UCSD-AML1 (cell line): ENCODE results near the gene PHLDB2.

ENCODE experiments used
- DNase-seq: peaks from one replicate; lab custom pipeline; 2025; ENCODE audit not compliant: unreplicated experiment; lab: John Stamatoyannopoulos, UW

PHLDB2 gene

DNA sequence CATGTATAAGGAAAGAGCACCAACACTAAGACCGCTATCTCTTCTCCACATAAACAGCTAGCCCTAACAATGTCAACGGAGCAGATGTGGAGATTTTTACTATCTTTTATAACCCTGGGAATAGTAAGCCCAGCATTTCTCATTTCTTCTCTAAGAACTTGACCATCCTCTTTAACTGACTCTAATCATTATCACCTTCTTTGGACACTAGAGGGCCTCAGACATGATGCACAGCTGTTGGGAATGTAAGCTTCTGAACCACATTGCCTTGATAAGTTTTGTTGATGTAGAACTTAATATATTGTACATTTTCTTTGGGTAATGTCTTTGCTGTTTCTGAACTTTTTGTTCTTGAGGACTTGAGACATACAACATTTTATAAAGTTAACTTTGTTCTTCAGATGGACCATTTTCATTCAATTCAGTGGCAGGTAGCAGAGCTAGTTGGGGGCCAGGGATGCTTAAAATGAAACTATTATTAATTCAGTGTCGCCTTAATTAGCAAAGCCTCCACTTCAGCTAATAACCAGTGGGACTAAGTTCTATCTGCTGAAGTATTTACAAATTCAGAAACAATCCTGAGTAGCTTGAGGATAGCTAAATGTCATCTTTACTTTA, 130.1 kb downstream of the PHLDB2 start:
- DNase-seq, result no peak

DNA sequence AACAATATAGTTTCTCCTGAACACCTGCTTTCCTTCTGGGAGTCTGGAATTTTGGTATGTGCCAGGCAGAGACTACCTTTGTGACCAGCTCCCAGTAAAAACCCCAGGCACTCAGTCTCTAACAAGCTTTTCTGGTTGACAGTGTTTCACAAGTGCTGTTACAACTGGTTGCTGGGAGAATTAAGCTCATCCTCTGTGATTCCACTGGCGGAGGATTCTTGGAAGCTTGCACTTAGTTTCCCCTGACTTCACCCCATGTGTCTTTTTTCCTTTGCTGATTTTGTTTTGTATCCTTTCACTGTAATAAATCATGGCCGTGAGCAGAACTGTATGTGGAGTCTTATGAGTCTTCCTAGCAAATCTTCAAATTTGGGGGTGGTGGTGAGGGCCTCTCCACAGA, 134.0 kb downstream of the PHLDB2 start:
- DNase-seq, result no peak

DNA sequence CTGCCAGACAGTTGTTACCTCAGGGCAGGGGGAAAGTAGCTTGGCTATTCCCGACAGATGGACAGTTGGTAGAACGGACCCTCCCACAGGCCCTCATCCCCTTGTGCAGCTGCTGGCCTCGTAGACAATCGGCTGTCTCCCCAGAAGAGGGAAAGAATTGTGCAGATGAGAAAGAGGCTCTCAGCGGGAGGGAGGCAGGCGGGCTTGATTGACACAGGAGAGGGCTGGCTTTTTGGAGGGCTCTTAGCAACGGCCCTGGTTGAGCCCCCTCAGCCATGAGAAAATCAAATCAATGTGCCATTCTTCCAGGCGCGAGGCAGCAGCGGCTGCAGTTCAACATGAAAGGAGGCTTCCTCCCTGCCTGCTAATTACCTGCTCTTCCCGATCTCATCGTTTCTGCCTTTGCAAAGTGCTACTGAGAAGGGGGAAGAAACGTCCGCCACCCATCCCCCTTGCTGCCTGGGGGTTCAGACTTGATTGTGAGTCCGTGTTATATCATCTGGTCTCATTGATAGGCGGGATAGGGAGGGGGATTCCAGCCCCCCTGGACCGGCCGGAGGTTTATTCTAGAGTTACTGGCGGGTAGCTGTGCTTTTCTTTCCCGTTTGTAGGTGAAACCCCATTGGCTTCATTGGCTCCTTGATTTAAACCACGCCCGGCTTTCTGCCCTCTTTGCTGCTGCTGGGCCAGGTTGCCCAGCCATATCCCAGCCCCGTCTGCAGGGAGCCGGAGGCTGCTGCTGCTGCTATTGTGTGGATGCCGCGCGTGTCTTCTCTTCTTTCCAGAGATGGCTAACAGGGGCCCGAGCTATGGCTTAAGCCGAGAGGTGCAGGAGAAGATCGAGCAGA, 139.8 kb downstream of the PHLDB2 start, which contains the start of gene TAGLN3:
TAGLN3 (plus strand) TSS at position 287 of the 848 bp plus-strand sequence; CDS start at position 788, 501 bp downstream.
- DNase-seq, result no peak

DNA sequence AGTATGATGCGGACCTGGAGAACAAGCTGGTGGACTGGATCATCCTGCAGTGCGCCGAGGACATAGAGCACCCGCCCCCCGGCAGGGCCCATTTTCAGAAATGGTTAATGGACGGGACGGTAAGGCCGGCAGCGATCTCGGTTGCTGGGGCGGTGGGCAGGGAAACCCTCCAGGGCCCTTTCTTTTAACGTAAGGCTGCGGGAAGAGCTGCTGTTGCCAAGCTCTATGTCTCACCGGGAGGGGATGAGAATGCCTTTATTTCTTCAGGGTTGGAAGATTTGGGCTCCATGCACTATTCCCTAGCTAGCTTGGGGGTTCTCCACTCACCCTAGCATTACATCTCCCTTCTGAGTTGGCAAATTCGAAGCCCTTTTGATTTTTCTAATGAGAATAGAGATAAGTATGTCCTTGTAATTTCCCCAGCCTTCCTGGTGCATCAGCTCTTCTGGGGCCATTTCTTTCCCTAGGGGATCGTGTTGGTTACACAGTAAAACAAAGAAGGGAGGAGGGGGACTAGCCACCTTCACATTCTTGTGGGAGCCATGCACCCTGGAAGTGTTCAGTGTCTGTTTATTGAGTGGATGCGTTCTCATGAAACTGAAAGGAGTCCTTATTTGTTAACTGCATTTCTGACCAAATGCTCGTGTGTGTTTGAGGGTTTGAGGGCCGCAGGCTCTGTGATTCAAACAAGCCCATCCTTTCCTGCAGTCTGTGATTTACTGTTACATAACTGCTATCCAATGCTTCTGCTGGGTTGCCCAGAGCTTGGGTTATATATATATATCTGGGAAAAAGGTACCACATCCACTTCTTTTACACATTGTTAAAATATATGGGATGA, 140.6 kb downstream of the PHLDB2 start:
- DNase-seq, result no peak

DNA sequence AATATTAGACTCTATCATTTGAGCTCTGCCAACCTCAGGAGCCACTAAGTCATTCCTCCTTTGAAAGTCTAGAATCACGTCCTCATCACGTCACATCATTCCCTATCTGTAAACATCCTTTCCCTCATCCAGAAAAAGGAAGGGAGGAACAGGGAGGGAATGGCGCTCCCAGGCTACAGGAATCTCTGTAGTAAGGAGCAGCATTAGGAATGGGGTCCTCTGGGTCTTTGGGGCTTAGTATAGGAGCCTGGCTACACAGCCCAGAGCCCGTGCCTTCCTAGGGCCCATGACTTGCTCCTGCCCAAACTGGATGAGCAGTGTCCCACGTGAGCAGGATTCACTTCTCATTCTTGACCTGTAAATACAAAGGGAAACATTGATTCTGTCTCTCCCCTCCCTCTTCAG, 141.3 kb downstream of the PHLDB2 start:
- no peak for DNase-seq

DNA sequence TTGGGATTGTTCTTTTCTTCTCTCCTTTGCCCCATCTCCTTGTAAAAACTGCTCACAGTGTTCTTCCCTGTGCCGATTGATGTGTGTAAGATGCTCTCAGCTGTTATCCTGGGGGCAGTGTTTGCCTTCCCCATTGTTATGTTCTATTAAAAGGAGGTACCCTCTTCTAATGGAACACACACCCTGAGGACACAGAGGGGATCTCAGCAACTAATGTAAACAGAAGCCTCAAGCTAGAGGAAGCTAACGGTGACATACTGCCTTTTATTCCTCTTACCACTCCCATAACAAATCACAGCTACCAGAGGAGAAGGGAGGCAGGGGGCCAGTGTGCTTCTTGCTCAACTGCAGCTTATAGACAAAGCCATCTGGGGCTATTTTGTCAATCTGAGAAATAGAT, 141.9 kb downstream of the PHLDB2 start:
- DNase-seq, result no peak

DNA sequence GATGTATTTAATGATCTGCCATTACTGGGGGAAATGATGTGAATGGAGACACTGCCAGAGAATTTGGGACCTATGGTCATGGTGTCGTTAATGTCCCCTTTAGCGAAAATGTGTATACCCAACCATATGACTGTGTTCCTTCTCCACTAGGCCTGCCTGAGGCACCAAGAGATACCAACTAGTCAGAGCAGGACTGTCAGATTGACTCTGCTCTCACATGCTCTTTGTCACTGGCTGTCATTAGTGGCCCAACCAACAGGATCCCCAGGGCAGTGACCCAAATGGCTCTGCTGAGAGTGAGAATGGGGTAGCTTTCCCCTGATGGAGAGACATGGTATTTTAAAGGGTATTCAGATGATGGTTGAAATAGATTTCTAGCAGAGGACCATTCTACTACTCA, 142.5 kb downstream of the PHLDB2 start:
- no peak for DNase-seq

DNA sequence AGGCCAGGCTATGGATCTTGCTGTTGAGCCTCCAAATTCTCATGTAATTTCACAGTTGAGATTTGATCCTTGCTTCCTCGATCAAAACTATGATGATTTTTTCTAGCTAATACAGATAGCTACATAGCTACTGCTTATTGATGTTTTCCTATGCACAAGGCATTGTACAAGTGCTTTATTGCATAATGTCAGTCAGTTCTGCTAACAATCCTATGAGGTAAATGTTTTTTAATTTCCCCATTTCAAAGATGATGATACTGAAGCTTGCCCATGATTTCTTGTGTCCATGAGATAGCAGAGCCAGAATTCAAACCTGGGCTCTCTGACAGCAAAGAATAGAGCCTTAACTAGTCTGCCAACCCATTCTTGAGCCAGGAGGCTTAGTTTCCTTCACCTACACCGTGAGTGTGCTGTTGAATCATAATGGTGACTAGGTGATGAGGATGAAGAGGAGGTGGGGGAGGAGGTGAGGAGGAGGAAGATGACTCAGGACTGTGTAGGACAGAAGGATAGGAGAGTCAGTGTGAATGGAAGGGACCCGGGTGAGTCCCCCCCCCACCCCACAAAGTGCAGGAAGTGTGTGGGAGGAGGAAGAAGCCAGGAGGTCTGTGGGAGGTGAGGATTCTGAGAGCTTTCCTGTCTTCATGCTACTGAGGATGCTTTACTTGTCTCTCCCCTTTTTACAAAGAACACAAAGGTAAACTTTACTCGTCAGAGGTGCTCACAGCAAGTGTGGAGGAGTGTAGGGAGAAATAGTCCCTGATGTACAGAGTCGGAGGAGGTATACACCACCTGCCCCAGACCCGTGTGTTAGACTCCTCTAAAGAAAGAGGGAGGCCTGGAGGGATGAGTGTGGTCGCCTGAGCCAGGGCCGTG, 143.3 kb downstream of the PHLDB2 start:
- no peak for DNase-seq

DNA sequence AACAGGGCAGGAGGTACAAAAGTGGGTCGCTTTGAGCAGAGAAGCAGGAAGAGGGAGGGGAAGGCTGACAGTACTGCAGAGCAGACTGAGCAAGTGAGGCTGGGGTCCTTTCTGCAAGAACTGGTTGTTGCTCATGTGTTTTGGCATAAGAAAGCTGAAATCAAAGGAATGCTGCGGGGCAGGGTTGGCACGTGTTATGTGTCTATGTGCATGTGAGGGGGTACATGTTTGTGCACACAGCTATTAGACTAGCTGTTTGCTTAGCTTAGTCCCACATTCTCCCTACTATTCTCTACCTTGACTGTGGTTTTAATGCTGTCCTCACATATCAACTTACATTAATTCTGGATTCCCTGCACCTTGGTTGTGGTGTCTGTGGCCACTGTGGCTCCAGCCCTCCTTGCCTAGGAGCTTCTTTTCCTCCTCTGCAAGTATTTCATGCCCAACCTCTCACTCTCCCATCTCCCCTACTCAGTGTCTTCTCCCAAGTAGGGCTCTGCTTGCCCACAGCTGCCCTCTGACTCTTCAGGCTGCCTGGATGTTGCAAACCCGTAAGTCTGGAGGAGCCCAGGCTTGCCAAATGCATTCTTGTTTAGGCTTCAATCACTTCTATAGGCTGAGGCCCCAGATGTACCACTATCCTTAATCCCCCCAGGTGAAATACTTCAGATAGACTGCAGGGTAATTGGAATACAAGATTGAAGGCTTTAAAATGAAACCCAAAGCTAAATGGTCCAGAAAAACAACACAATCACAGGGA, 144.4 kb downstream of the PHLDB2 start:
- DNase-seq, result no peak

DNA sequence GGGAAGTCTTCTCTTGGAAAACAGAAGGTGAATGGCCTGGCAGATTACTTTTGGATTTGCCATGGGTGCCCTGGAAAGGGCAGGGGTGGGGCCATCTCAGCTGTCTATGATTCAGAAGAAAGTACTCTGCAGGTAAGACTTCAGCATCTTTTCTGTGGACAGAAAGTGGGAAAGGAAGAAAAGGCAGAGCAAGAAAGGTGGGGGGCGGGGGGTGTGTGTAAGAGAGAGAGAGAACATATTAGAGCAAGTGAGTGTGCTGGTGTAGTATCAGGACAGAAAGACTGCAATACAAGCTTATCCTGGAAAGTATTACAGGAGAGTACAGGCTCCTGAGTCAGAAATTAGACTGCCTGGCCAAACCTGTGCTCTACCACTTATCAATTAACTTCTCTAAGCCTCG, 145.1 kb downstream of the PHLDB2 start:
- no peak for DNase-seq

DNA sequence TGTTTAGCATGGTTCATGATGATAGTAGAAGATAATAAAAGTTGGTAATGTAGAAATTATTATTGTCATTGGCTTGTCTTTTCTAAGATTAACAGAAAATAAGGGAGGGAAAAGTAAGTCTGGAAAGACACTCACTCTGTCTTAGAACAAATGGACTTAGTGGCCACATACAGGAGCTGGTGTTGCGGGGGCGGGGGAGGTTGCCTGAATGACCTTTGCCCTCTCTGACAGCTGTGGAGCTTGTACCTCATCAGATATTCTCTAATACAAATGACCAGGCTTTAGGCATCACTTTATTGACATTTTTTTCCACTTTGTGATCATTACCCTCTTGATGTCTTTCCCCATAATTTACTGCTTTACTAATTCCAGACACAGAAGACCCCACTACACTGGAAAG, 145.6 kb downstream of the PHLDB2 start:
- no peak for DNase-seq

DNA sequence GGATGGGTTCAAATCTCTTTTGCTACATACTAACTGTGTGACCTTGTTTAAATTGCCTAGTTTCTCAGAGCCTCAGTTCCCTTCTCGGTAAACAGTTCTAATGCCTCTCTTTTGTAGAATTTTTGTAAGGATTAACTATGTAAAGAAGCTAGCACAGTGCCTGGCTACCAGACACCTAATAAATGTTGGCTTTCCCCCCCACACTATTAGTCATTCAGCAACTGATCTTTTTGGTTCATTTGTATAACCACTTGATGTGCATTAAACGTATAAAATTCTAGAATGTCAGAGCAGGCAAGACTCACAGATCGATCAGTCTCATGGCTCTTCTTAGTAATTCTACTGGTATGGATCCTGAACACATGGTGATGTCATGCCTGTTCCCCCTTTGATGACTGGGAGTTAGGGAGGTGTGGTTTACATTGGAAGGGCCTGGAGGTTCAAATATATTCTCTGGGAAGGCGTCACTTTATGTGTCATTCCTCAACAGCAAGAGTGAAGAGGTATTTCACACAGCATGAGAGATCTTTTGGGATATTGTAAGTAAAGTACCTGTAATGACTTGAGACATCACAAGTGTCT, 146.1 kb downstream of the PHLDB2 start:
- no peak for DNase-seq

DNA sequence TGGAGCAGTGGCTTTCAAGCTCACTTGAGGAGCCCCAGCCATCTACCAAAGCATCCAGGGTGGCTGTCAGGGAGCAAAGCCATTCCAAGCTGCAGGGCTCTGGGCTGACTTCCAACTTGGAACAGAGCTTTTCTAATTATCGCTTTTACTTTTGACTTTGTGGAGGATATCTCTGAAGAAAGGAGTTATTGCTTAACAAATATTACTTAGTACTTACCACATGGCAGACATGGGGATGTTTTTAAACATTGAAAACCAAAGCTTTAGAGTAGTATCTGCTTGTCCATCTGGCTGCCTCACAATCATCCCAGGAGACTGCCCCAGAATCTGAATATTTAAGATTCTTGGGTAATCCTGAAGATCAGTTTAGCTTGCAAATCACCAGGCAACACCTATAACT, 148.6 kb downstream of the PHLDB2 start:
- DNase-seq, result no peak

DNA sequence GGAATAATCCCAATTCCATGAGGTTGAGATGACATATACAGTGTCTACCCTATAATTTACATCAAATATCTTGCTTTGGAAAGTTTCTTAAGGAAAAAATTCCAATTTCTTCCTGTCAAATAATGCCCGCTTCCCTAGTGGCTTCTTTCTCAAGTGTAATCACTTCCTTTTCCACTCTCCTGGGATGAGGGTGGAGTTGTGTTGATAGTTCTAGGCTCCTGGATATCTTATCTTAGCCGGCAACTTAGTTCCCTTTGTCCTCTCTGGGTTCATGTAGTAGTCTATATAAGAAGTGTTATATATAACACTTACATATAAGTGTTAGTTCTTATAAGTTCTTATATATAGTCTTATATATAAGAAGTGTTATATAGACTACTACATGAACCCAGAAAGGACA, 150.6 kb downstream of the PHLDB2 start:
- no peak for DNase-seq

DNA sequence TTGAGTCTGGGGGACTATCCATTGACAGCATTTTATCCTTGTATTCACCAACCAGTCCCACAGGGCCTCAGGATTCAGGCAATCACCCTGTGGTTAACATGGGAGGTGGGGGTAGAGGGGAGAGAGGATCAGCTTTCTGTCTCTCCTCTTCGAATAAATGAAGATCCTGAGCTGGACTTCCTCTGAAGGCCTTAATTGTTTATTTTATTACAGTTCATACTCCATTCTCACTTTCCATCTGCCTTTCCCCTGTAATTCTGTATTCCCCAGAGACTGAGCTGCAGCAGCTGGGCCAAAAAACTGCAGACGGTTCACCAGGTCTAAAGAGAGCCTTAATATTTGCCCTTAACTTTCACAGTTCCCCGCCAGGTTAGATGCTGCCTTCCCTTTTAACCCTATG, 151.6 kb downstream of the PHLDB2 start:
- DNase-seq, result no peak

DNA sequence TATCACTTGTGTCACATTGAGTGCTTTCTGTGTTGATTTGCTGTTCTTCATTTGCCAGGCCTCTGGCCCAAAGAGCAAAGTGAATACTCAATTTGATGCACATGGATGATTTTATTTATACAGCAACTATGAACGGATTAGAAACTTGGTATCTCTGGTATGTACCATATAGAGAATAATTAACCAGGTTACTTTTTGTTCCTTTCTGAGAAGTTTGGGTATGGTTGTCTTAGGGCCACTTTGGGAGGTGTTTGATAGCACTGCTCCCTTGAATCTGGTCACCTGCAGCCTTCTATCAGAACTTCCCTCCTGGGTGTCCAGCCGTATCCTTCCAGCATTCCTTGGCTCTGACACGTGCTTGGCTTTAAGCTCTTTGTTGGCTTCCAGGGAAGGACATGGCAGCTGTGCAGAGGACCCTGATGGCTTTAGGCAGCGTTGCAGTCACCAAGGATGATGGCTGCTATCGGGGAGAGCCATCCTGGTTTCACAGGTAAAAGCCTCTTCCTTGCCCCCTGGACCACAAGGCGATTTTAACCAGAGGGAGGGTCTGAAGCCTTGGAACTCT, 152.4 kb downstream of the PHLDB2 start:
- DNase-seq, result no peak

DNA sequence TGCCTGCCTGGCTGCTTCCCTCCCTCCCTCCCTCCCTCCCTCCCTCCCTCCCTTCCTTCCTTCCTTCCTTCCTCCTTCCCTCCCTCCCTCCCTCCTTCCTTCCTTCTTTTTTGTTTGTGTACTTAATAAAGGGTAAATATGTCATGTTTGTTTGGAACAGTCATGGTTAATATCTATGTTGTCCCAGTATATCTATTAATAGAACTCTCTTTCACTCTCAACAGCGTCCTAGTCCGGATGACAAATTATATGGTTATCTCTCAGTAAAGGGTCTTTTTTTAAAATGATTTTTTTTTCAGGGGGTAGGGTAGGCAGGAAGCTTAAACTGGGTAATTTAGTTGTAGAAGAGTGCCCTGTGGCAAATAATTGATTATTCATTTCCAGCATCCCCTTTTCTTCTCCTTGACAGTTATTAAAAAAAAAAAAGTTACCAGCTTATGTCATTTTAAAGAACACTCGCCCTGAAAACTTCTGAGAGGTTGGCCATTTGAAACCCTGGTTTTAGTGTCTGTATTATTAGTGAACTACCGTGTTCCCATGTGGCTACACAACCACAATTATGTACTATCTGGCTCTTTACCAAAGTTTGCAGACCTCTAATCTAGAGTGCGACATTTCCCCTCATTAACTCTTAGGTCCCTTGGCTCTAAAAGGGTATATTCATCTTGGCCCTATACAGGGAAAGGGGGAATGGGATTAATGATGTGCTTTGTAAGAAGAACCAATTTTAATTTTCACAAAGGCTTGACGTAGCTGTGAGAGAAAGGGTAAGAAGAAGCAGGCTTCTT, 153.3 kb downstream of the PHLDB2 start:
- DNase-seq, result no peak

DNA sequence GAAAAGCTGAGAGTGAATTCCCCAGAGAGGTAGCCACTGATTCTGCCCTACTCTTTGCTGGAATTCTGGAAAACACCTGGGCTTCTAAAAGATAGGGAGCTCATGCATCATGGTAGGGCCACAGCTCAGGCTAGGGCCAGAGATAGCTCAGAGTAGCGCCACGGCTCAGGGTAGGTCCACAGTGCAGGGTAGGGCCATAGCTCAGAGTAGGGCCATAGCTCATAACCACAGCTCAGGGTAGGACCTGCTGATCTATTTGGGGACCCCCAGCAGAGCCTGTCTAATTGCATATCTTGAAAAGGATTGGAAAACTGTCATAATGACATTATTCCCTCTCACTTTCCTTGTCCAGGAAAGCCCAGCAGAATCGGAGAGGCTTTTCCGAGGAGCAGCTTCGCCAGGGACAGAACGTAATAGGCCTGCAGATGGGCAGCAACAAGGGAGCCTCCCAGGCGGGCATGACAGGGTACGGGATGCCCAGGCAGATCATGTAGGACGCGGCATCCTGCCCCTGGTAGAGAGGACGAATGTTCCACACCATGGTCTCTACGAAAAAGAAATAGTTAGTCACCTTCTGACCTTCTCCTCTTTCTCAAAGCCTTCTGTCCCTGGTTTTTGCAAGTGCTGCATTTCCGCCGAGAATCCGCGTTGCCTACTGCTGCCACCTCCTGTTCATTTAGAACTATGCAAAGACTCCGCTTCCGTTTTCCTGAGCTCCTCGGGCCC, 154.2 kb downstream of the PHLDB2 start:
- DNase-seq, result no peak
